Common myeloid progenitor, CD34-positive (primary cell): Measurements from ENCODE around the gene APOL4.

Experiments
- CTCF ChIA-PET: fragments of 350-600 bp; sonication (Branson Sonifier 250); formaldehyde crosslinking; loops from one replicate; lab custom pipeline; 2021; ENCODE audit warnings: antibody characterized with exemption; lab: Charles Lee
- POLR2A ChIA-PET: fragments of 350-600 bp; sonication (Branson Sonifier 250); formaldehyde crosslinking; loops from one replicate; lab custom pipeline; 2021; ENCODE audit warnings: antibody characterized with exemption; lab: Charles Lee
- DNase-seq, 3 donors: peaks; one replicate each; pipeline versions ENCODE4 v3.0.0 to v3.0.0-alpha.2; 2013
- H3K27ac ChIP-seq, 2 experiments: 1 replicate in 1 of 2; 2 replicates in 1 of 2; pipeline ENCODE4 v1.7.0; 2013; ENCODE audit warnings: inconsistent platforms in 2 of 2, low read length in 2 of 2, mild to moderate bottlenecking in 2 of 2, low read depth in 1 of 2, moderate library complexity in 1 of 2; ENCODE audit not compliant: severe bottlenecking in 2 of 2, insufficient read depth in 1 of 2, poor library complexity in 1 of 2
- H3K27me3 ChIP-seq, 5 experiments: replicated peaks in 2 of 5; 1 replicate in 3 of 5; 2 replicates in 2 of 5; pipeline versions ENCODE4 v1.6.1 to v1.7.0; 2013; ENCODE audit warnings: low read length in 4 of 5, mild to moderate bottlenecking in 2 of 5, moderate library complexity in 2 of 5, inconsistent platforms in 1 of 5; ENCODE audit not compliant: insufficient read depth in 5 of 5, control insufficient read depth in 4 of 5
- H3K36me3 ChIP-seq, 4 experiments: 1 replicate in 2 of 4; 2 replicates in 2 of 4; pipeline versions ENCODE4 v1.6.1 to v1.7.0; 2013; ENCODE audit warnings: low read length in 3 of 4, control low read depth in 1 of 4, mild to moderate bottlenecking in 1 of 4; ENCODE audit not compliant: control insufficient read depth in 4 of 4, insufficient read depth in 4 of 4
- H3K4me1 ChIP-seq, 4 experiments: 1 replicate in 3 of 4; 2 replicates in 1 of 4; pipeline versions ENCODE4 v1.6.1 to v1.7.1; 2013; ENCODE audit warnings: low read length in 3 of 4, mild to moderate bottlenecking in 3 of 4, control low read depth in 1 of 4, inconsistent platforms in 1 of 4, moderate library complexity in 1 of 4; ENCODE audit not compliant: control insufficient read depth in 4 of 4, insufficient read depth in 4 of 4; ENCODE audit errors: control extremely low read depth in 1 of 4
- H3K4me3 ChIP-seq, 7 experiments: 1 replicate in 4 of 7; 2 replicates in 3 of 7; pipeline versions ENCODE4 v1.5.1 to v1.7.0; 2013; ENCODE audit warnings: mild to moderate bottlenecking in 7 of 7, low read length in 6 of 7, moderate library complexity in 6 of 7, inconsistent platforms in 2 of 7, low read depth in 2 of 7, control low read depth in 1 of 7; ENCODE audit not compliant: insufficient read depth in 4 of 7, control insufficient read depth in 1 of 7; ENCODE audit errors: extremely low read depth in 1 of 7
- H3K9me3 ChIP-seq, 5 experiments: 1 replicate in 4 of 5; 2 replicates in 1 of 5; pipeline versions ENCODE4 v1.6.1 to v1.7.1; 2013; ENCODE audit warnings: low read length in 4 of 5, mild to moderate bottlenecking in 2 of 5, inconsistent platforms in 1 of 5, low read depth in 1 of 5, moderate library complexity in 1 of 5; ENCODE audit not compliant: control insufficient read depth in 4 of 5, insufficient read depth in 2 of 5; ENCODE audit errors: control extremely low read depth in 1 of 5
- WGBS: methylation state at CpG from one replicate; pipeline ENCODE4 v1.1.5; 2013; ENCODE audit not compliant: insufficient coverage; 5-methylcytosine and 5-hydroxymethylcytosine counted together

Gene APOL4

DNA sequence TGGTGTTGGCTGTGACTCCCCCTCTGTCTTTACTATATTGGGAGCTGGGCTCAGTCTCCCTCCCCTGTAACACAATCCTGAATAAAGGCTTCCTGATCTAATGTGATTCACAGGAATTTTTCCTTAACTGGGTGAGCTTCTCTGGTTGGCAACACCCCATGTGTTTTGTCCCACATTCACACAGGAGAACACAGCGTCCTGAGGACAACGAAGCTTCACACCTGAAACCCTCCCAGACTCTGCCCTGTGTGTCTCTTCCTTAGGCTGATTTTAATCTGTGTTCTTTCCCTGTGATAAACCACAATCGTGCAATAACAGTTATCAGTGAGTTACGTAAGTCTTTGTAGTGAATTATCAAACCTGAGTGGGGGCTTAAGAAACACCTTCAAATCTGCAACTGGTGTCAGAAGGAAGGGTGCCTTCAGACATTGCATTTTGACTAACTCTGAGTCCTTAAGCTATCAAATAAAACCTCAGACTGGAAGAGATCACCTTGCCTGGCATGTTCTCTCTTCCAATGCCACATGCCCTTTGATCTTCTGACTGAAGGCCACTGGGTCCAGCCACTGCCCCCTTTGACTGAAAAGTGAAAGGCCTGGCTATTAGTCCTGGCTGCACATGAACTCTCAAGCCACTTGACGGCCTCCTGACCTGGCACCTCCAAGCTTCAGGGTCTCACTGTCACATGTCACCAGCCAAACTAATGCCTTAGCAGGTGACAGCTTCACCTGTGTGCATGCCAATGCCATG lies 58.4 kb downstream of the APOL4 start:
- Histone ChIP-seq H3K4me1 (peaks cover 0 to 7% (median 3%) of the 10 kb centered on the region in 4 experiments), H3K9me3 (no peaks in the 10 kb centered on the region), H3K27ac (no peak overlapping the region), H3K4me3 (no peak overlapping the region), H3K27me3 (no peaks in the 10 kb centered on the region), H3K36me3 (peaks cover 6 to 63% (median 24%) of the 10 kb centered on the region in 4 experiments)
- no peak for DNase-seq
- WGBS: 95% methylated on average over 5 of the region's 5 CpGs
- POLR2A ChIA-PET: no interaction called here
- CTCF ChIA-PET: interaction anchor here (0.6 to 11.2 kb wide), 6 partner anchors 10 to 96 kb away, joined by 3 to 171 read pairs (median 4); partner anchors contain the start of gene APOL2

GRCh38 chr22:36141481-36141880 lies 60.1 kb downstream of the APOL4 start:
- WGBS: 98% methylated on average over 6 of the region's 9 CpGs
- H3K36me3 ChIP-seq: peaks cover 3 to 47% (median 21%) of the 10 kb centered on the region in 4 experiments

More at GRCh38 chr22:36141481-36141880, 60.1 kb downstream of the APOL4 start:
- POLR2A ChIA-PET: no interaction called here
- Histone ChIP-seq H3K27ac (no peak overlapping the region), H3K27me3 (no peaks in the 10 kb centered on the region), H3K4me1 (peaks cover 0 to 7% (median 3%) of the 10 kb centered on the region in 4 experiments), H3K9me3 (no peaks in the 10 kb centered on the region), H3K4me3 (no peak overlapping the region)
- CTCF ChIA-PET: interaction anchor here (0.7 to 11.2 kb wide), 14 partner anchors 9 to 211 kb away, joined by 3 to 171 read pairs (median 3); partner anchors contain the start of gene APOL2
- DNase-seq: no peak
